GM23248 (cell line): ENCODE measurements around the gene ZNF213. TPM values are rescaled to one million over a fixed set of nuclear protein-coding genes. Genes with fewer than 3 reads are reported as not detected.

Source experiments
- DNase-seq: peaks from one replicate; pipeline ENCODE4 v3.0.0-alpha.2; 2015
- H2AFZ ChIP-seq: fragments of 200-600 bp; sonication (generic); 2 replicates; pipeline ENCODE4 v1.6.1; 2016; ENCODE audit warnings: antibody characterized with exemption
- H3F3A ChIP-seq: fragments of 200-600 bp; sonication (generic); 2 replicates; pipeline ENCODE4 v1.6.1; 2016; ENCODE audit warnings: mild to moderate bottlenecking, antibody characterized with exemption, mixed run types; ENCODE audit not compliant: insufficient read depth
- H3K27ac ChIP-seq: fragments of 200-600 bp; sonication (generic); 2 replicates; pipeline ENCODE4 v1.5.1; 2016; ENCODE audit warnings: mild to moderate bottlenecking
- H3K27me3 ChIP-seq: fragments of 200-600 bp; sonication (generic); replicated peaks from 2 replicates; pipeline ENCODE4 v1.6.1; 2016; ENCODE audit warnings: mild to moderate bottlenecking; ENCODE audit not compliant: insufficient read depth
- H3K36me3 ChIP-seq: fragments of 200-600 bp; sonication (generic); 2 replicates; pipeline ENCODE4 v1.6.1; 2016; ENCODE audit warnings: low read depth, mild to moderate bottlenecking
- H3K4me1 ChIP-seq: fragments of 200-600 bp; sonication (generic); 2 replicates; pipeline ENCODE4 v1.6.1; 2016; ENCODE audit warnings: mild to moderate bottlenecking; ENCODE audit not compliant: insufficient read depth
- H3K4me2 ChIP-seq: fragments of 200-600 bp; sonication (generic); one replicate; pipeline ENCODE4 v1.6.1; 2016; ENCODE audit warnings: mild to moderate bottlenecking; ENCODE audit not compliant: unreplicated experiment
- H3K4me3 ChIP-seq: fragments of 200-600 bp; sonication (generic); 2 replicates; pipeline ENCODE4 v1.5.1; 2016; ENCODE audit warnings: mild to moderate bottlenecking
- H3K79me2 ChIP-seq: fragments of 200-600 bp; sonication (generic); 2 replicates; pipeline ENCODE4 v1.6.1; 2016; ENCODE audit warnings: mild to moderate bottlenecking; ENCODE audit not compliant: insufficient read depth
- H3K9ac ChIP-seq: fragments of 200-600 bp; sonication (generic); 2 replicates; pipeline ENCODE4 v1.6.1; 2016; ENCODE audit warnings: mild to moderate bottlenecking
- H3K9me2 ChIP-seq: fragments of 200-600 bp; sonication (generic); 2 replicates; pipeline ENCODE4 v1.6.1; 2016; ENCODE audit warnings: mixed run types, mild to moderate bottlenecking, moderate library complexity; ENCODE audit not compliant: insufficient read depth
- H3K9me3 ChIP-seq: fragments of 200-600 bp; sonication (generic); one replicate; pipeline ENCODE4 v1.6.1; 2017; ENCODE audit warnings: low read depth
- H4K20me1 ChIP-seq: fragments of 200-600 bp; sonication (generic); 2 replicates; pipeline ENCODE4 v1.6.0; 2016; ENCODE audit not compliant: insufficient read depth
- EZH2 ChIP-seq: fragments of 200-600 bp; sonication (generic); IDR thresholded peaks from 2 replicates; pipeline ENCODE4 v1.6.1; 2018; ENCODE audit warnings: antibody characterized with exemption, mild to moderate bottlenecking; ENCODE audit not compliant: insufficient read depth, poor library complexity, severe bottlenecking
- EZH2phosphoT487 ChIP-seq: fragments of 200-600 bp; sonication (generic); IDR thresholded peaks from 2 replicates; pipeline ENCODE4 v1.6.1; 2018; ENCODE audit warnings: antibody characterized with exemption, moderate library complexity, mild to moderate bottlenecking, low read depth; ENCODE audit not compliant: insufficient read depth
- WGBS, 2 experiments: methylation state at CpG; one replicate each; pipeline ENCODE4 v1.1.6; 2015 to 2017; ENCODE audit warnings: low lambda C conversion rate in 2 of 2, low coverage in 1 of 2; ENCODE audit errors: missing lambda C conversion rate in 2 of 2; 5-methylcytosine and 5-hydroxymethylcytosine counted together
- in situ Hi-C: fragments of 300-500 bp; cut with MboI; formaldehyde crosslinking; loops from 2 replicates; pipeline ENCODE4 v1.15.0; 2020
- polyA plus RNA-seq: library from polyadenylated mRNA; unstranded; fragments of >200 nt; fragmentation: Nextera tagmentation; extraction: Ambion mirVana; gene quantifications from 2 replicates; pipeline ENCODE4 v1.2.1, GENCODE V29; 2016
- total RNA-seq: library from RNA; depleted of rRNA; stranded (reverse); fragments of >200 nt; shearing (Covaris generic); gene quantifications from 2 replicates; pipeline ENCODE4 v1.2.3, GENCODE V29; 2014

ZNF213 gene
- total and polyA plus RNA-seq, 2 experiments from 2014 or later: 5.3 to 7.3 TPM

DNA sequence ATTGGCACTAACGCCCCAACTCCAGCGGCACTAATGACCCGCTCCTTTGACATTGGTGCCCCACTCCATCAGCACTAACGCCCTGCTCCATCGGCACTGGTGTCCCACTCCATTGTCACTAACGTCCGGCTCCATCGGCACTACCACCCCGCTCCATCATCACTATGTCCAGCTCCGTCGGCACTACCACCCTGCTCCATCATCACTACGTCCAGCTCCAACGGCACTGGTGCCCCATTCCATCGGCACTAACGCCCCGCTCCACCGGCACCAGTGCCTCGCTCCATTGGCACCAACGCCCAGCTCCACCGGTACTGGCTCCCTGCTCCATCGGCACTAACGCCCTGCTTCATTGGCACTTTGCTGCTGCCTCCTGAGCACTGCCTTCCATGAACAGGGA is 7.5 kb downstream of the ZNF213 start:
- no peaks in the 10 kb centered on the region for H3K9me2 ChIP-seq
- WGBS, 2 experiments: 96 to 98% methylated on average over 22 of the region's 22 CpGs
- H3K4me2 ChIP-seq: no peak overlapping the region
- in situ Hi-C loops: no loop called here
- no peak overlapping the region for H3K4me3 ChIP-seq
- H3K4me1 ChIP-seq: no peaks in the 10 kb centered on the region
- H3K9me3 ChIP-seq: no peaks in the 10 kb centered on the region
- no peaks in the 10 kb centered on the region for H3K36me3 ChIP-seq
- H3K27ac ChIP-seq: no peak overlapping the region
- no peak overlapping the region for H3K9ac ChIP-seq
- DNase-seq: no peak
- H3K79me2 ChIP-seq: peaks cover 6% of the 10 kb centered on the region; the same call in 1 of the 2 replicates
- H4K20me1 ChIP-seq: no peaks in the 10 kb centered on the region
- H2AFZ ChIP-seq: no peak overlapping the region
- no peaks in the 10 kb centered on the region for H3F3A ChIP-seq
- H3K27me3 ChIP-seq: no peaks in the 10 kb centered on the region
- TF ChIP-seq EZH2 (no peak), EZH2phosphoT487 (no peak)

DNA sequence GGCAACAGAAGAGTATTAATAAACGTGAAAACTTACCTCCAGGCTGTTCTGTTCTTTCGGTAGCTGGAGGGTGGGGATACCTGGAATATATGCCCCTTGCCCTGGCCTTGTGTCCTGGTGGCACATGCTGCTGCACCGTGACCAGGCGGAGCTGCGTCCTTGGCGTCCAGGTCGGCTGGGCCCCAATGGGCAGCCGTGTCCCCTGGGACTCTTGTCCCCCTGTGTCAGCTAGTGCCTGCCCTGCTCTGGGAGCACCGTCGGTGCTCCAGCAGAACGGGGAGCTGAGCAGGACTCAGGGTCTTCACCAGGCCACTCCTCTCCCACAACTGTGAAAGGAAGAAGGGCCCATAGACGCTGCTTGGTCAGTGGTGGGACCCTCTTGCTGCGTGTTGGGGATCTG is 7.9 kb downstream of the ZNF213 start:
- no peaks in the 10 kb centered on the region for H4K20me1 ChIP-seq
- H2AFZ ChIP-seq: no peak overlapping the region
- no peak overlapping the region for H3K27ac ChIP-seq
- no peak overlapping the region for H3K4me3 ChIP-seq
- H3K9me2 ChIP-seq: no peaks in the 10 kb centered on the region
- H3F3A ChIP-seq: no peaks in the 10 kb centered on the region
- H3K9me3 ChIP-seq: no peaks in the 10 kb centered on the region
- DNase-seq: no peak
- H3K9ac ChIP-seq: no peak overlapping the region
- no peaks in the 10 kb centered on the region for H3K4me1 ChIP-seq
- H3K36me3 ChIP-seq: no peaks in the 10 kb centered on the region
- no peak for TF ChIP-seq EZH2phosphoT487
- H3K79me2 ChIP-seq: peaks cover 1% of the 10 kb centered on the region; the same call in 1 of the 2 replicates
- in situ Hi-C loops: no loop called here
- 93 to 97% methylated on average over 13 of the region's 13 CpGs for WGBS, 2 experiments
- H3K4me2 ChIP-seq: no peak overlapping the region
- no peaks in the 10 kb centered on the region for H3K27me3 ChIP-seq

GRCh38 chr16:3143189-3143588 is 8.4 kb downstream of the ZNF213 start:
- in situ Hi-C loops: no loop called here
- DNase-seq: no peak
- no peaks in the 10 kb centered on the region for H3K9me2 ChIP-seq
- H4K20me1 ChIP-seq: no peaks in the 10 kb centered on the region
- H3K36me3 ChIP-seq: no peaks in the 10 kb centered on the region
- H3K27ac ChIP-seq: no peak overlapping the region
- H3K9me3 ChIP-seq: no peaks in the 10 kb centered on the region
- 95 to 96% methylated on average over 10 to 11 of the region's 11 CpGs for WGBS, 2 experiments
- no peaks in the 10 kb centered on the region for H3F3A ChIP-seq
- H3K4me3 ChIP-seq: no peak overlapping the region
- H3K79me2 ChIP-seq: no peaks in the 10 kb centered on the region
- H3K4me1 ChIP-seq: no peaks in the 10 kb centered on the region
- no peak overlapping the region for H3K4me2 ChIP-seq
- no peaks in the 10 kb centered on the region for H3K27me3 ChIP-seq
- TF ChIP-seq EZH2: no peak
- no peak overlapping the region for H2AFZ ChIP-seq
- H3K9ac ChIP-seq: no peak overlapping the region

- H3K79me2 ChIP-seq: no peaks in the 10 kb centered on the region
- no peak overlapping the region for H3K27ac ChIP-seq
- in situ Hi-C loops: no loop called here
- 78 to 84% methylated on average over 18 to 23 of the region's 23 CpGs for WGBS, 2 experiments
- H3K9ac ChIP-seq: no peak overlapping the region
- no peak for TF ChIP-seq EZH2
- no peaks in the 10 kb centered on the region for H3K9me3 ChIP-seq
- H3K4me3 ChIP-seq: no peak overlapping the region
- no peaks in the 10 kb centered on the region for H3K4me1 ChIP-seq
- no peaks in the 10 kb centered on the region for H3F3A ChIP-seq
- H3K27me3 ChIP-seq: no peaks in the 10 kb centered on the region
- no peaks in the 10 kb centered on the region for H3K9me2 ChIP-seq
- no peak overlapping the region for H2AFZ ChIP-seq
- H3K36me3 ChIP-seq: no peaks in the 10 kb centered on the region
- H3K4me2 ChIP-seq: no peak overlapping the region
- no peaks in the 10 kb centered on the region for H4K20me1 ChIP-seq
- no peak for DNase-seq
Measured at GRCh38 chr16:3143598-3144320, 8.9 kb downstream of the ZNF213 start.
